ENCODE results near the gene SIGLEC6. TPM values are rescaled to one million over a fixed set of nuclear protein-coding genes. Genes with fewer than 3 reads are reported as not detected.

Gene SIGLEC6
- total RNA-seq, 1 donor from 2014 or later, result 0.91 TPM

- intact Hi-C loops (cut with micrococcal nuclease), result no loop called here
- Mint-ChIP-seq H3K9me3 (no peaks in the 10 kb centered on the region), H3K36me3 (ENCODE audit: low read depth) (no peaks in the 10 kb centered on the region), H3K27ac (no peak overlapping the region), H3K4me3 (no peak overlapping the region), H3K4me1 (peaks cover 46% of the 10 kb centered on the region), H3K27me3 (peaks cover 31% of the 10 kb centered on the region)
- no peak for DNase-seq
These were observed 62.3 kb downstream of the SIGLEC6 start for GRCh38 chr19:51469162-51469561.

- intact Hi-C loops (cut with micrococcal nuclease), result no loop called here
- Mint-ChIP-seq H3K4me1 (peaks cover 45% of the 10 kb centered on the region), H3K9me3 (no peaks in the 10 kb centered on the region), H3K36me3 (ENCODE audit: low read depth) (no peaks in the 10 kb centered on the region), H3K4me3 (peak overlapping the region; percentile 20), H3K27ac (peak overlapping the region; percentile 1), H3K27me3 (peaks cover 33% of the 10 kb centered on the region)
- no peak for DNase-seq
These were observed 62.9 kb downstream of the SIGLEC6 start for GRCh38 chr19:51468545-51468920.

GRCh38 chr19:51467864-51468544 is 63.5 kb downstream of the SIGLEC6 start:
- Mint-ChIP-seq H3K27ac (no peak overlapping the region), H3K4me3 (peak overlapping the region; percentile 20), H3K9me3 (no peaks in the 10 kb centered on the region)

More at GRCh38 chr19:51467864-51468544, 63.5 kb downstream of the SIGLEC6 start:
- Mint-ChIP-seq H3K36me3 (ENCODE audit: low read depth) (no peaks in the 10 kb centered on the region), H3K4me1 (peaks cover 44% of the 10 kb centered on the region), H3K27me3 (peaks cover 38% of the 10 kb centered on the region)
- DNase-seq, result no peak
- intact Hi-C loops (cut with micrococcal nuclease), result no loop called here

Other genes with a start within 250 kb of the SIGLEC6 start
- 1.2 and 1.8 TPM in 2 replicates for gene IGLON5, start 220.0 kb downstream of the SIGLEC6 start, total RNA-seq
- 7.1 and 7.2 TPM in 2 replicates for gene VSIG10L, start 189.5 kb downstream of the SIGLEC6 start, total RNA-seq
- 194 and 199 TPM in 2 replicates for gene ETFB, start 165.3 kb downstream of the SIGLEC6 start, total RNA-seq
- 18.7 and 19.6 TPM in 2 replicates for gene CLDND2, start 162.7 kb downstream of the SIGLEC6 start, total RNA-seq
- gene NKG7, start 159.0 kb downstream of the SIGLEC6 start, total RNA-seq, result 363 and 379 TPM in 2 replicates
- 0.24 TPM in 1 of 2 replicates, not detected in the other for gene LIM2, start 143.7 kb downstream of the SIGLEC6 start, total RNA-seq
- 0.16 and 0.24 TPM in 2 replicates for gene C19orf84, start 141.1 kb downstream of the SIGLEC6 start, total RNA-seq
- 2.3 and 3.5 TPM in 2 replicates for gene SIGLEC10, start 114.0 kb downstream of the SIGLEC6 start, total RNA-seq
- 0.09 and 0.16 TPM in 2 replicates for gene SIGLEC8, start 73.2 kb downstream of the SIGLEC6 start, total RNA-seq
- gene CEACAM18, start 53.1 kb downstream of the SIGLEC6 start, total RNA-seq, result not detected in 2 replicates
- gene SIGLEC12, start 29.9 kb downstream of the SIGLEC6 start, total RNA-seq, result 0.98 and 1.5 TPM in 2 replicates
- 8.5 and 10.2 TPM in 2 replicates for gene ZNF175, start 39.6 kb upstream of the SIGLEC6 start, total RNA-seq
- gene SIGLEC5, start 98.7 kb upstream of the SIGLEC6 start, total RNA-seq, result not detected in 2 replicates
- not detected in 2 replicates for gene SIGLEC14, start 115.2 kb upstream of the SIGLEC6 start, total RNA-seq
- 6.7 and 7.0 TPM in 2 replicates for gene SPACA6, start 161.7 kb upstream of the SIGLEC6 start, total RNA-seq
- not detected in 2 replicates for gene HAS1, start 192.3 kb upstream of the SIGLEC6 start, total RNA-seq
- not detected in 2 replicates for gene FPR1, start 220.2 kb upstream of the SIGLEC6 start, total RNA-seq
- not detected in 2 replicates for gene FPR2, start 229.5 kb upstream of the SIGLEC6 start, total RNA-seq